Measurements from ENCODE around the gene GPATCH3. TPM values are rescaled to one million over a fixed set of nuclear protein-coding genes. Genes with fewer than 3 reads are reported as not detected.
"Not testable (repeated sequence)": the region's sequence is repeated elsewhere in the genome, so short reads cannot be mapped to it uniquely, and the experiment has no call there.

GPATCH3 gene
- total RNA-seq, 2 donors from 2014 or later: 6.2 to 8.3 TPM

- TF ChIP-seq CTCF (IDR thresholded peaks at IDR 0.05): no peak
- no peak overlapping the region for H3K27ac ChIP-seq
- H3K9me3 ChIP-seq: no peaks in the 10 kb centered on the region
These were observed 12.0 kb downstream of the GPATCH3 start for GRCh38 chr1:26888231-26888630.

GRCh38 chr1:26887125-26887524, 13.1 kb downstream of the GPATCH3 start:
- no peak overlapping the region for H3K27ac ChIP-seq
- H3K4me1 ChIP-seq: peaks cover 0 to 26% of the 10 kb centered on the region in 2 donors
- no peak for DNase-seq (ENCODE audit: low spot score)
- no peaks in the 10 kb centered on the region for H3K9me3 ChIP-seq
- peak in 1 of 2 donors; percentile 46 for TF ChIP-seq CTCF (IDR thresholded peaks at IDR 0.05)
- no peak overlapping the region for H3K4me3 ChIP-seq
- H3K36me3 ChIP-seq: peaks cover 66% of the 10 kb centered on the region
- no peaks in the 10 kb centered on the region for H3K27me3 ChIP-seq

More at GRCh38 chr1:26888231-26888630, 12.0 kb downstream of the GPATCH3 start:
- DNase-seq (ENCODE audit: low spot score): no peak
- H3K36me3 ChIP-seq: peaks cover 66% of the 10 kb centered on the region
- H3K27me3 ChIP-seq: no peaks in the 10 kb centered on the region
- no peak overlapping the region for H3K4me3 ChIP-seq
- H3K4me1 ChIP-seq: peaks cover 0 to 26% of the 10 kb centered on the region in 2 donors

- Histone ChIP-seq H3K4me3 (no peak overlapping the region), H3K27ac (no peak overlapping the region), H3K9me3 (no peaks in the 10 kb centered on the region), H3K27me3 (no peaks in the 10 kb centered on the region), H3K36me3 (peaks cover 90% of the 10 kb centered on the region), H3K4me1 (peaks cover 0 to under 1% of the 10 kb centered on the region in 2 donors)
- DNase-seq (ENCODE audit: low spot score): no peak
- TF ChIP-seq CTCF (IDR thresholded peaks at IDR 0.05): no peak
These were observed 17.4 kb downstream of the GPATCH3 start for GRCh38 chr1:26882696-26883463.

DNA sequence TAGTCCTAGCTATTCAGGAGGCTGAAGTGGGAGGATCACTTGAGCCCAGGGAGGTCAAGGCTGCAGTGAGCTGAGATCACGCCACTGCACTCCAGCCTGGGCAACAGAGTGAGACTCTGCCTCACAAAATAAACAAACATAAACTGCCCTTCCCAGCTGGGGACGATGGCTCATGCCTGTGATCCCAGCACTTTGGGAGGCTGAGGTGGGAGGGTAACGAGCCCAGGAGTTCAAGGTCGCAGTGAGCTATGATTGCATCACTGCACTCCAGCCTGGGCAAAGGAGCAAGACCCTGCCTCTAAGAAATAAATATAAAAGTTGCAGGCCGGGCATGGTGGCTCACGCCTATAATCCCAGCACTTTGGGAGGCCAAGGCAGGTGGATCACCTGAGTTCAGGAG, 18.7 kb downstream of the GPATCH3 start:
- not testable (repeated sequence) for H3K4me1 ChIP-seq; DNase-seq (ENCODE audit: low spot score); H3K4me3 ChIP-seq; H3K9me3 ChIP-seq; H3K27me3 ChIP-seq; H3K27ac ChIP-seq
- peaks cover 85% of the 10 kb centered on the region for H3K36me3 ChIP-seq

DNA sequence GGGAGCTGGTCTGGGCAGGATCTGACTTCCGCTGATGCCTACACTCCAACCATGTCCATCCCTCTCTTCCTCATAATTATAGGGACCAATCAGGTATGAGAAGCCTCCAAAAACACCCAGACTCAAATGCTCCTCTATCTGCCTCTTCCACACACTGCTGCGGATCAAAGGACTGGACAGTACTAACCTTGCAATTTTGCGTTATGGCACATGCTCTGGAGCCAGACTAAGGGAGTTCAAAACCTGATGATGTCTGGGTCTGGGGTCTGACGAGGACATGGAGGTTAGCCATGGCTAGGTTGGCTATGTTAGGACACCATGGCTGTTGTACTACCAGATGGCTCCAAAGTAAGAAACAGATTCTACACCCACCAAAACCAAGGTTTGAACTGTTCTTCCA, 20.5 kb downstream of the GPATCH3 start:
- no peak for TF ChIP-seq CTCF (IDR thresholded peaks at IDR 0.05)
- no peaks in the 10 kb centered on the region for H3K9me3 ChIP-seq
- no peak overlapping the region for H3K4me3 ChIP-seq
- H3K27ac ChIP-seq: no peak overlapping the region
- H3K27me3 ChIP-seq: no peaks in the 10 kb centered on the region
- peaks cover 76% of the 10 kb centered on the region for H3K36me3 ChIP-seq
- DNase-seq (ENCODE audit: low spot score): no peak
- peaks cover 0 to 6% of the 10 kb centered on the region in 2 donors for H3K4me1 ChIP-seq

- peaks cover 52% of the 10 kb centered on the region for H3K36me3 ChIP-seq
- no peak overlapping the region for H3K4me3 ChIP-seq
- no peak for TF ChIP-seq CTCF (IDR thresholded peaks at IDR 0.05)
- H3K4me1 ChIP-seq: peaks cover 0 to 6% of the 10 kb centered on the region in 2 donors
- no peak for DNase-seq (ENCODE audit: low spot score)
- no peaks in the 10 kb centered on the region for H3K9me3 ChIP-seq
- H3K27ac ChIP-seq: no peak overlapping the region
- no peaks in the 10 kb centered on the region for H3K27me3 ChIP-seq
These were observed 22.9 kb downstream of the GPATCH3 start for GRCh38 chr1:26877326-26877725.
